ENCODE measurements around the gene OBP2B. TPM values are rescaled to one million over a fixed set of nuclear protein-coding genes. Genes with fewer than 3 reads are reported as not detected.
"Not testable (repeated sequence)": the region's sequence is repeated elsewhere in the genome, so short reads cannot be mapped to it uniquely, and the experiment has no call there.

Gene OBP2B
- total RNA-seq, 3 donors from 2014 or later (not counting 1 experiment from before 2014, with no cell fraction given): not detected

DNA sequence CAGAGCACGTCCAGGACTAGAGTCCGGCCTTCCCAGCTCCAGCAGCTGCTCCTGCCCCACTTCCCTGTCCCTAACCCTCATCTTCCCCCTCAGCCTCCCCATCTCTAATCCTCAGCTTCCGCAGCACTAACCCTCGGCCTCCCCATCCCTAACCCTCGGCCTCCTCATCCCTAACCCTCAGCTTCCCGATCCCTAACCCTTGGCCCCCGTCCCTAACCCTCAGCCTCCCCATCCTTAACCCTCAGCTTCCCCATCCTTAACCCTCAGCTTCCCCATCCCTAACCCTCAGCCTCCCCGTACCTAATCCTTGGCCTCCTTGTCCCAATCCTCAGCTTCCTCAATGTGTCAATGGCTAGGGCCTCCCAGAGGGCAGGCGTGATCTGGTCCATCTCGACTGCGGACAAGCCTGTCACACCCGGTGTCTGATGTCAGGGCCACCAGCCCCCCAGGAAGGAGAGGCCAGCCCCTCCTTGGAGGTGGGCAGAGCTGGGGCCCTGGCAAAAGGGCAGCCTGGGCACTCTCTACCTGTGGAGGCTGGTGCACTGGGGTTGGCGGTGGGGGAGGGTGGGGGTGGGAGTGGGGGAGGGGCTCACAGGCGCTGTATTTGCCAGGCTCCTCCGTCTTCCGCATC, 1.4 kb downstream of the OBP2B start:
- H3K9me3 ChIP-seq (ENCODE audit: control insufficient read depth, insufficient read depth, low read length): no peaks in the 10 kb centered on the region
- Mint-ChIP-seq H3K4me3 (no peak overlapping the region), H3K4me1 (no peaks in the 10 kb centered on the region), H3K9me3 (no peaks in the 10 kb centered on the region), H3K27me3 (ENCODE audit: low read depth in 2 of 2) (peaks cover 12 to 16% of the 10 kb centered on the region in 2 donors), H3K27ac (no peak overlapping the region), H3K36me3 (no peaks in the 10 kb centered on the region)
- TF ChIP-seq, protein P1, sequence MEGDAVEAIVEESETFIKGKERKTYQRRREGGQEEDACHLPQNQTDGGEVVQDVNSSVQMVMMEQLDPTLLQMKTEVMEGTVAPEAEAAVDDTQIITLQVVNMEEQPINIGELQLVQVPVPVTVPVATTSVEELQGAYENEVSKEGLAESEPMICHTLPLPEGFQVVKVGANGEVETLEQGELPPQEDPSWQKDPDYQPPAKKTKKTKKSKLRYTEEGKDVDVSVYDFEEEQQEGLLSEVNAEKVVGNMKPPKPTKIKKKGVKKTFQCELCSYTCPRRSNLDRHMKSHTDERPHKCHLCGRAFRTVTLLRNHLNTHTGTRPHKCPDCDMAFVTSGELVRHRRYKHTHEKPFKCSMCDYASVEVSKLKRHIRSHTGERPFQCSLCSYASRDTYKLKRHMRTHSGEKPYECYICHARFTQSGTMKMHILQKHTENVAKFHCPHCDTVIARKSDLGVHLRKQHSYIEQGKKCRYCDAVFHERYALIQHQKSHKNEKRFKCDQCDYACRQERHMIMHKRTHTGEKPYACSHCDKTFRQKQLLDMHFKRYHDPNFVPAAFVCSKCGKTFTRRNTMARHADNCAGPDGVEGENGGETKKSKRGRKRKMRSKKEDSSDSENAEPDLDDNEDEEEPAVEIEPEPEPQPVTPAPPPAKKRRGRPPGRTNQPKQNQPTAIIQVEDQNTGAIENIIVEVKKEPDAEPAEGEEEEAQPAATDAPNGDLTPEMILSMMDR (IDR thresholded peaks at IDR 0.05): no peak
- no peak for ATAC-seq
- intact Hi-C loops (cut with micrococcal nuclease): no loop called here
- no peak overlapping the region for H3K27ac ChIP-seq (ENCODE audit: low read length)
- no peak for DNase-seq
- H3K27me3 ChIP-seq (ENCODE audit: control insufficient read depth, insufficient read depth, low read length): no peaks in the 10 kb centered on the region
- no peaks in the 10 kb centered on the region for H3K36me3 ChIP-seq (ENCODE audit: control insufficient read depth, insufficient read depth, low read length)
- WGBS (ENCODE audit: insufficient coverage): 85% methylated on average over 14 of the region's 16 CpGs
- no peak overlapping the region for H3K4me3 ChIP-seq (ENCODE audit: low read length)
- no peaks in the 10 kb centered on the region for H3K4me1 ChIP-seq (ENCODE audit: control insufficient read depth, insufficient read depth, low read length)

DNA sequence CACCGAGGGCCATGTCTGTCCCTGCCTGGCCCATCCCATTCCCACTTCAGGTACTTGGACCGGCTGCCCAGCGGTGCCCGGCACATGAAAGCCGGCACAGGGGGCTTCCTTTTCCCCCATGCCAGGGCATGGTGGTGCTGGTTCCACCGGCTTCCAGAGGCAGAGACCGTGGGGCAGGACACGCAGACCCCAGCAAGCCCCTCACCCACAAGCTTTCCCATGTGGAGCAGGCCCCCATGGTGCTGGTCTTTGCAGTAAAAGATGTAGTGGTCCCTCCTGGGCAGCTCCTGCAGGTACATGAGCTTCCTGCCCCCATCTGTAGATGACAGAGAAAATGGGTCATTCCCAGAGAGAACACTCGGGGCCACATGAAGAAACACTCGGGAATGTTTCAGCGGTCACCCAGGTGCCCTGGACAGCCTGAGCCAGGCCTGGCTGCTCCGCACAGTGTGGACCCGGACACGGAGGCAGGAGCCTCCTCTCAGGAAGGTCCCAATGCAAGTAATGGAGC, 2.0 kb downstream of the OBP2B start:
- Histone ChIP-seq H3K4me1 (ENCODE audit: control insufficient read depth, insufficient read depth, low read length) (no peaks in the 10 kb centered on the region), H3K36me3 (ENCODE audit: control insufficient read depth, insufficient read depth, low read length) (no peaks in the 10 kb centered on the region), H3K4me3 (ENCODE audit: low read length) (no peak overlapping the region), H3K9me3 (ENCODE audit: control insufficient read depth, insufficient read depth, low read length) (no peaks in the 10 kb centered on the region), H3K27ac (ENCODE audit: low read length) (no peak overlapping the region), H3K27me3 (ENCODE audit: control insufficient read depth, insufficient read depth, low read length) (no peaks in the 10 kb centered on the region)
- WGBS (ENCODE audit: insufficient coverage): 86% methylated on average over 14 of the region's 14 CpGs
- Mint-ChIP-seq H3K27me3 (ENCODE audit: low read depth in 2 of 2) (peaks cover 12 to 15% of the 10 kb centered on the region in 2 donors), H3K9me3 (no peaks in the 10 kb centered on the region), H3K36me3 (no peaks in the 10 kb centered on the region), H3K4me1 (no peaks in the 10 kb centered on the region), H3K27ac (no peak overlapping the region), H3K4me3 (no peak overlapping the region)
- TF ChIP-seq, protein P1 (IDR thresholded peaks at IDR 0.05): no peak
- DNase-seq: no peak
- no peak for ATAC-seq
- intact Hi-C loops (cut with micrococcal nuclease): no loop called here

DNA sequence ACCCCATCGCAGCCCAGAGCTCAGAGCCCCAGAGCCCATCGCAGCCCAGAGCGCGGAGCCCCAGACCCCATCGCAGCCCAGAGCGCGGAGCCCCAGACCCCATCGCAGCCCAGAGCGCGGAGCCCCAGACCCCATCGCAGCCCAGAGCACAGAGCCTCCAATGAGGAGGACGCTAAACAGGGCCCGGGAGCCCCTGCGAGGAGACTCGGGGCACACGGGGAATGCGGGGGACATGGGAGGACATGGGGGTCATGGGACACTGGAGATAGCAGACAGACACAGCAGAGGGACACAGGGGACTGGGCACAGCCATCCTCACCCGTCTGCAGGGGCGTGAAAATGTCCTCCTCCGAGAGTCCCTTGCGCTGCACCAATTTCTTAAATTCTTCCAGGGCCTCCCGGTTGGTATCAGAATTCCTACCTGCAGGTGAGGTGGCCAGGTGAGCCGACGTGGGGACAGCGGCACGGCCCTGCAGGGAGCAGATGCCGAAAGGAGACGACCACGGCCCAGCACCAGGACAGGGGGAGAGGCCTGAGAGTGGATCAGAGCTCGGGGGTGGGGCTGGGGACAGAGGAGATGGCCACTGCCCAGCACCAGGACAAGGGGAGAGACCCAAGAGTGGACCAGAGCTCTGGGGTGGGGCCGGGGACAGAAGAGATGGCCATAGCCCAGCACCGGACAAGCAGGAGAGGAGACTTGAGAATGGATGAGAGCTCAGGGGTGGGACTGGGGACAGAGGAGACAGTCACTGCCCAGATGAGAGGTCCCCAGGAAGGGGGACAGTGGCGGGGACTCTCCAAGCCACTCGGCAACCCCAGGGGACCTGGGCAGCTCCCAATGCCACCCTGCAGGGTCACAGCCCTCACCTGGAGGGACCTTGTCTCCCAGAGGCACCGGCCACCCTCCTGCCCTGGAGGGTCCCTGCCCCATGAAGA, 2.8 kb downstream of the OBP2B start:
- TF ChIP-seq, protein P1 (IDR thresholded peaks at IDR 0.05): no peak
- Mint-ChIP-seq H3K4me1 (no peaks in the 10 kb centered on the region), H3K27ac (no peak overlapping the region), H3K36me3 (no peaks in the 10 kb centered on the region), H3K4me3 (no peak overlapping the region), H3K27me3 (ENCODE audit: low read depth in 2 of 2) (peaks cover 7 to 8% of the 10 kb centered on the region in 2 donors), H3K9me3 (no peaks in the 10 kb centered on the region)
- H3K36me3 ChIP-seq (ENCODE audit: control insufficient read depth, insufficient read depth, low read length): no peaks in the 10 kb centered on the region
- no peaks in the 10 kb centered on the region for H3K27me3 ChIP-seq (ENCODE audit: control insufficient read depth, insufficient read depth, low read length)
- H3K27ac ChIP-seq (ENCODE audit: low read length): no peak overlapping the region
- ATAC-seq (no peak), DNase-seq (no peak)
- 83% methylated on average over 35 of the region's 35 CpGs for WGBS (ENCODE audit: insufficient coverage)
- intact Hi-C loops (cut with micrococcal nuclease): no loop called here
- H3K9me3 ChIP-seq (ENCODE audit: control insufficient read depth, insufficient read depth, low read length): no peaks in the 10 kb centered on the region
- no peaks in the 10 kb centered on the region for H3K4me1 ChIP-seq (ENCODE audit: control insufficient read depth, insufficient read depth, low read length)
- no peak overlapping the region for H3K4me3 ChIP-seq (ENCODE audit: low read length)

DNA sequence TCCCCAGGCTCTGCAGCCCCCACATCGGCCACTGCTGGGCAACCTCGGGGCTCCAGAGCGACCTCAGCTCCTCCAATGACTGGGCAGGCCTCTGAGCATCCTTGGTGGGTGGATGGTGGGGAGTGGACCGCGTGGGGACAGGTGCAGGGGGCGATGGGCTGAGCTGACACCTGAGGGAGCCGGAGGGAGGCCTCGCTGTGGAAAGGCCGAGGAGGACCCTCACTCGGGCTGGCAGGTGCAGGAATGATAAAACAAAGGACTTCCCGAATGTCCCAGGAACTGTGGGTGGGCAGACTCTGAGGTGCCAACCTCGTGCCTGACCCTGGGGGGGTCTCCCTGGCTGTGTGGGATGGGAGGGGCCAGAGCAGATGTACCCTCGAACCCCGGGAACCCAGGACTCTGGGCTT, 3.6 kb downstream of the OBP2B start:
- H3K36me3 Mint-ChIP-seq; H3K27ac ChIP-seq (ENCODE audit: low read length); H3K36me3 ChIP-seq (ENCODE audit: control insufficient read depth, insufficient read depth, low read length); H3K27me3 Mint-ChIP-seq (ENCODE audit: low read depth in 2 of 2); H3K9me3 ChIP-seq (ENCODE audit: control insufficient read depth, insufficient read depth, low read length); DNase-seq; H3K4me1 Mint-ChIP-seq; H3K27me3 ChIP-seq (ENCODE audit: control insufficient read depth, insufficient read depth, low read length); ATAC-seq; H3K9me3 Mint-ChIP-seq; H3K4me3 Mint-ChIP-seq; intact Hi-C loops (cut with micrococcal nuclease); H3K4me3 ChIP-seq (ENCODE audit: low read length); H3K4me1 ChIP-seq (ENCODE audit: control insufficient read depth, insufficient read depth, low read length); H3K27ac Mint-ChIP-seq: not testable (repeated sequence)
- 75% methylated on average over 14 of the region's 14 CpGs for WGBS (ENCODE audit: insufficient coverage)

Measured in natural killer cell (primary cell).